ENCODE data around the gene EIF4G1. TPM values are rescaled to one million over a fixed set of nuclear protein-coding genes. Genes with fewer than 3 reads are reported as not detected.
A peak's percentile ranks its signal among the peaks of the same experiment; 100 is the strongest.

Gene EIF4G1
- total RNA-seq, 4 donors from 2014 or later, result 233 to 431 (median 300) TPM

- peak; percentile 70 for ATAC-seq
- Histone ChIP-seq H3K4me1 (peaks cover 3 to 49% (median 16%) of the 10 kb centered on the region in 3 donors), H3K27me3 (no peaks in the 10 kb centered on the region), H3K36me3 (peaks cover 0 to 35% of the 10 kb centered on the region in 2 donors), H3K27ac (peak within 1 kb of the TSS; percentile 92 to 100 (median 96)), H3K4me3 (peak within 1 kb of the TSS; percentile 92 to 95), H3K9me3 (no peaks in the 10 kb centered on the region)
- no CpG with 5 or more reads among the region's 56 CpGs for WGBS, 2 donors (ENCODE audit: low coverage in 1 of 2)
- TF ChIP-seq EP300 (IDR thresholded peaks at IDR 0.05) (no peak), POLR2A (IDR thresholded peaks at IDR 0.05) (peak; percentile 74)
Measured at GRCh38 chr3:184361532-184361931, 47.1 kb downstream of the EIF4G1 start, which contains the start of the genes CLCN2 and POLR2H. CLCN2 (minus strand) TSS chr3:184361605; CDS start chr3:184361479, 126 bp downstream. POLR2H (plus strand) TSS chr3:184361710; CDS start chr3:184363493, 1,783 bp downstream.

- H3K4me1 ChIP-seq, result peaks cover 3 to 49% (median 16%) of the 10 kb centered on the region in 3 donors
- no peaks in the 10 kb centered on the region for H3K9me3 ChIP-seq
- ATAC-seq, result peak; percentile 17
- H3K36me3 ChIP-seq, result peaks cover 0 to 35% of the 10 kb centered on the region in 2 donors
- peak overlapping the region; percentile 92 to 95 for H3K4me3 ChIP-seq
- H3K27me3 ChIP-seq, result no peaks in the 10 kb centered on the region
- peak overlapping the region; percentile 92 to 100 (median 96) for H3K27ac ChIP-seq
- 0% methylated on average over 3 of the region's 38 CpGs; no CpG with 5 or more reads in 1 of the 2 donors for WGBS, 2 donors (ENCODE audit: low coverage in 1 of 2)
- TF ChIP-seq CTCF (IDR thresholded peaks at IDR 0.05), result no peak
- TF ChIP-seq POLR2A (IDR thresholded peaks at IDR 0.05), result peak in 1 of 2 donors; percentile 33
- TF ChIP-seq EP300 (IDR thresholded peaks at IDR 0.05), result no peak
- TF ChIP-seq POLR2AphosphoS5 (IDR thresholded peaks at IDR 0.05), result no peak
Measured at GRCh38 chr3:184361932-184362667, 47.7 kb downstream of the EIF4G1 start.

- H3K9me3 ChIP-seq, result no peaks in the 10 kb centered on the region
- H3K27ac ChIP-seq, result peak overlapping the region; percentile 92 to 100 (median 96)
- H3K27me3 ChIP-seq, result no peaks in the 10 kb centered on the region
- H3K4me1 ChIP-seq, result peaks cover 3 to 49% (median 16%) of the 10 kb centered on the region in 3 donors
- 0% methylated on average over 9 of the region's 68 CpGs; no CpG with 5 or more reads in 1 of the 2 donors for WGBS, 2 donors (ENCODE audit: low coverage in 1 of 2)
- H3K4me3 ChIP-seq, result peak overlapping the region; percentile 92 to 95
- TF ChIP-seq CTCF (IDR thresholded peaks at IDR 0.05), result peak in 3 of 4 experiments; percentile 44 to 71 (median 57)
- peak; percentile 39 to 61 for TF ChIP-seq POLR2A (IDR thresholded peaks at IDR 0.05)
- peak; percentile 60 for TF ChIP-seq POLR2AphosphoS5 (IDR thresholded peaks at IDR 0.05)
- no peak for TF ChIP-seq EP300 (IDR thresholded peaks at IDR 0.05)
- peaks cover 0 to 35% of the 10 kb centered on the region in 2 donors for H3K36me3 ChIP-seq
- ATAC-seq, result peak; percentile 84
Measured at GRCh38 chr3:184362668-184363546, 48.5 kb downstream of the EIF4G1 start.

GRCh38 chr3:184366619-184367289, 52.3 kb downstream of the EIF4G1 start:
- no peaks in the 10 kb centered on the region for H3K27me3 ChIP-seq
- 77 to 85% methylated on average over 3 to 5 of the region's 5 CpGs for WGBS, 2 donors (ENCODE audit: low coverage in 1 of 2)
- H3K27ac ChIP-seq, result no peak overlapping the region
- H3K36me3 ChIP-seq, result peaks cover 0 to 46% of the 10 kb centered on the region in 2 donors
- peaks cover 0 to 41% (median 11%) of the 10 kb centered on the region in 3 donors for H3K4me1 ChIP-seq
- no peak overlapping the region for H3K4me3 ChIP-seq
- no peaks in the 10 kb centered on the region for H3K9me3 ChIP-seq
- ATAC-seq, result no peak
- no peak for TF ChIP-seq POLR2AphosphoS5 (IDR thresholded peaks at IDR 0.05)
- no peak for TF ChIP-seq CTCF (IDR thresholded peaks at IDR 0.05)
- no peak for TF ChIP-seq EP300 (IDR thresholded peaks at IDR 0.05)
- TF ChIP-seq POLR2A (IDR thresholded peaks at IDR 0.05), result no peak

Data from gastroesophageal sphincter (tissue), 4 donors.